ENCODE data around the gene PDSS2. TPM values are rescaled to one million over a fixed set of nuclear protein-coding genes. Genes with fewer than 3 reads are reported as not detected.

Gene PDSS2
- total and polyA plus RNA-seq, 2 donors (not counting 1 experiment from before 2014, with no cell fraction given) = 16.9 to 17.0 TPM

DNA sequence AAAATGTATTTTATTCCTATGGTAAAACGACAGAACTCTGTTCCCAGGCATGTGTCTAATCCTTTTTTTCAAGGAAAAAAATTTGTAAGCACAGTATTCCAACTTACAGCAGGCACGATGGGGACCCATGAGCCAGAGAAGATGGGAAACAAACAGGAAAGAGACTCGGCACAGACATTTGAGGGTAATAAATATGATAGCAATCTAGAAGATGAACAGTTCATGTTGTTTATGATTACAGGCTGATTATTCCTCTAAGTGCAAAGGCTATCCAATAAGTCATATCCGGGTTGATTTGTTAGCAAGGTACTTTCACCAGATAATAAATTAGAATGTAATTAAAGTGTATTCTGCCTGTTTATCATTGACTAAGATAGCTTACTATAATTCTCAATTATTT lies 43.2 kb downstream of the PDSS2 start:
- H3K4me1 ChIP-seq (ENCODE audit: control insufficient read depth in 2 of 2, insufficient read depth in 2 of 2, low read length in 2 of 2) = peaks cover 0 to 8% of the 10 kb centered on the region in 2 donors
- no peak overlapping the region for H3K4me2 ChIP-seq (replicated peaks; ENCODE audit: low read depth, low read length, poor library complexity, severe bottlenecking)
- no peak overlapping the region for H3K27ac ChIP-seq (ENCODE audit: low read length in 2 of 2)
- ATAC-seq (ENCODE audit: low read depth) (no peak), DNase-seq (no peak)
- Mint-ChIP-seq H3K27ac (no peak overlapping the region), H3K27me3 (no peaks in the 10 kb centered on the region), H3K4me1 (peaks cover 13% of the 10 kb centered on the region), H3K9me3 (ENCODE audit: insufficient read depth) (no peaks in the 10 kb centered on the region), H3K4me3 (no peak overlapping the region)
- intact Hi-C loops (cut with micrococcal nuclease) = no loop called here
- TF ChIP-seq, protein P1, sequence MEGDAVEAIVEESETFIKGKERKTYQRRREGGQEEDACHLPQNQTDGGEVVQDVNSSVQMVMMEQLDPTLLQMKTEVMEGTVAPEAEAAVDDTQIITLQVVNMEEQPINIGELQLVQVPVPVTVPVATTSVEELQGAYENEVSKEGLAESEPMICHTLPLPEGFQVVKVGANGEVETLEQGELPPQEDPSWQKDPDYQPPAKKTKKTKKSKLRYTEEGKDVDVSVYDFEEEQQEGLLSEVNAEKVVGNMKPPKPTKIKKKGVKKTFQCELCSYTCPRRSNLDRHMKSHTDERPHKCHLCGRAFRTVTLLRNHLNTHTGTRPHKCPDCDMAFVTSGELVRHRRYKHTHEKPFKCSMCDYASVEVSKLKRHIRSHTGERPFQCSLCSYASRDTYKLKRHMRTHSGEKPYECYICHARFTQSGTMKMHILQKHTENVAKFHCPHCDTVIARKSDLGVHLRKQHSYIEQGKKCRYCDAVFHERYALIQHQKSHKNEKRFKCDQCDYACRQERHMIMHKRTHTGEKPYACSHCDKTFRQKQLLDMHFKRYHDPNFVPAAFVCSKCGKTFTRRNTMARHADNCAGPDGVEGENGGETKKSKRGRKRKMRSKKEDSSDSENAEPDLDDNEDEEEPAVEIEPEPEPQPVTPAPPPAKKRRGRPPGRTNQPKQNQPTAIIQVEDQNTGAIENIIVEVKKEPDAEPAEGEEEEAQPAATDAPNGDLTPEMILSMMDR (IDR thresholded peaks at IDR 0.05) = no peak
- TF ChIP-seq EZH2 (IDR thresholded peaks at IDR 0.05; ENCODE audit: borderline replicate concordance, insufficient read depth, low read depth, low read length, poor library complexity, severe bottlenecking) = no peak
- no peaks in the 10 kb centered on the region for H3K9me3 ChIP-seq (ENCODE audit: control extremely low read depth in 1 of 3, control insufficient read depth in 2 of 3, insufficient read depth in 1 of 3, low read length in 2 of 3)
- H4K20me1 ChIP-seq (ENCODE audit: control insufficient read depth, insufficient read depth, low read length, poor library complexity, severe bottlenecking) = peaks cover 4% of the 10 kb centered on the region
- H3K79me2 ChIP-seq (ENCODE audit: control insufficient read depth, insufficient read depth, low read length) = peaks cover 51% of the 10 kb centered on the region
- CTCF ChIA-PET = no interaction called here
- POLR2A ChIA-PET = interaction anchor here (0.8 kb wide), 1 partner anchor 232 kb away, joined by 4 read pairs; no protein-coding TSS in a partner anchor
- H3K36me3 ChIP-seq (replicated peaks in 1 of 2; ENCODE audit: control extremely low read depth in 1 of 2, control insufficient read depth in 1 of 2, extremely low read depth in 1 of 2, insufficient read depth in 2 of 2, low read length in 1 of 2) = no peaks in the 10 kb centered on the region
- no peak overlapping the region for H2AFZ ChIP-seq (ENCODE audit: insufficient read depth, low read depth, low read length, poor library complexity, severe bottlenecking)
- H3K27me3 ChIP-seq (replicated peaks in 1 of 4; ENCODE audit: control extremely low read depth in 1 of 4, control insufficient read depth in 3 of 4, insufficient read depth in 4 of 4, low read length in 3 of 4) = no peaks in the 10 kb centered on the region
- WGBS (ENCODE audit: insufficient coverage) = no CpG with 5 or more reads among the region's 4 CpGs
- no peak overlapping the region for H3K4me3 ChIP-seq (ENCODE audit: control extremely low read depth in 1 of 5, extremely low read depth in 1 of 5, insufficient read depth in 1 of 5, low read depth in 2 of 5, low read length in 4 of 5)
- H3K9ac ChIP-seq (ENCODE audit: low read length) = no peak overlapping the region

- Histone ChIP-seq H3K9me3 (ENCODE audit: control extremely low read depth in 1 of 3, control insufficient read depth in 2 of 3, insufficient read depth in 1 of 3, low read length in 2 of 3) (no peaks in the 10 kb centered on the region), H4K20me1 (ENCODE audit: control insufficient read depth, insufficient read depth, low read length, poor library complexity, severe bottlenecking) (peaks cover 4% of the 10 kb centered on the region), H2AFZ (ENCODE audit: insufficient read depth, low read depth, low read length, poor library complexity, severe bottlenecking) (no peak overlapping the region), H3K36me3 (replicated peaks in 1 of 2; ENCODE audit: control extremely low read depth in 1 of 2, control insufficient read depth in 1 of 2, extremely low read depth in 1 of 2, insufficient read depth in 2 of 2, low read length in 1 of 2) (no peaks in the 10 kb centered on the region), H3K27me3 (replicated peaks in 1 of 4; ENCODE audit: control extremely low read depth in 1 of 4, control insufficient read depth in 3 of 4, insufficient read depth in 4 of 4, low read length in 3 of 4) (no peaks in the 10 kb centered on the region), H3K27ac (ENCODE audit: low read length in 2 of 2) (no peak overlapping the region), H3K4me2 (replicated peaks; ENCODE audit: low read depth, low read length, poor library complexity, severe bottlenecking) (no peak overlapping the region), H3K4me1 (ENCODE audit: control insufficient read depth in 2 of 2, insufficient read depth in 2 of 2, low read length in 2 of 2) (no peaks in the 10 kb centered on the region), H3K9ac (ENCODE audit: low read length) (no peak overlapping the region), H3K79me2 (ENCODE audit: control insufficient read depth, insufficient read depth, low read length) (peaks cover 37% of the 10 kb centered on the region), H3K4me3 (ENCODE audit: control extremely low read depth in 1 of 5, extremely low read depth in 1 of 5, insufficient read depth in 1 of 5, low read depth in 2 of 5, low read length in 4 of 5) (no peak overlapping the region)
- TF ChIP-seq EZH2 (IDR thresholded peaks at IDR 0.05; ENCODE audit: borderline replicate concordance, insufficient read depth, low read depth, low read length, poor library complexity, severe bottlenecking) = no peak
- TF ChIP-seq, protein P1 (IDR thresholded peaks at IDR 0.05) = no peak
- intact Hi-C loops (cut with micrococcal nuclease) = no loop called here
- no peak for DNase-seq
- ATAC-seq (ENCODE audit: low read depth) = no peak
- Mint-ChIP-seq H3K4me1 (peaks cover 6% of the 10 kb centered on the region), H3K27me3 (no peaks in the 10 kb centered on the region), H3K9me3 (ENCODE audit: insufficient read depth) (no peaks in the 10 kb centered on the region), H3K4me3 (no peak overlapping the region), H3K27ac (no peak overlapping the region)
- POLR2A ChIA-PET = no interaction called here
- CTCF ChIA-PET = no interaction called here
These were observed 45.3 kb downstream of the PDSS2 start for GRCh38 chr6:107413966-107414645.

Data from B cell (primary cell).